Measurements from ENCODE around the gene TAF1C.

GRCh38 chr16:84166796-84167695, 19.8 kb downstream of the TAF1C start:
- TF ChIP-seq, protein P1, sequence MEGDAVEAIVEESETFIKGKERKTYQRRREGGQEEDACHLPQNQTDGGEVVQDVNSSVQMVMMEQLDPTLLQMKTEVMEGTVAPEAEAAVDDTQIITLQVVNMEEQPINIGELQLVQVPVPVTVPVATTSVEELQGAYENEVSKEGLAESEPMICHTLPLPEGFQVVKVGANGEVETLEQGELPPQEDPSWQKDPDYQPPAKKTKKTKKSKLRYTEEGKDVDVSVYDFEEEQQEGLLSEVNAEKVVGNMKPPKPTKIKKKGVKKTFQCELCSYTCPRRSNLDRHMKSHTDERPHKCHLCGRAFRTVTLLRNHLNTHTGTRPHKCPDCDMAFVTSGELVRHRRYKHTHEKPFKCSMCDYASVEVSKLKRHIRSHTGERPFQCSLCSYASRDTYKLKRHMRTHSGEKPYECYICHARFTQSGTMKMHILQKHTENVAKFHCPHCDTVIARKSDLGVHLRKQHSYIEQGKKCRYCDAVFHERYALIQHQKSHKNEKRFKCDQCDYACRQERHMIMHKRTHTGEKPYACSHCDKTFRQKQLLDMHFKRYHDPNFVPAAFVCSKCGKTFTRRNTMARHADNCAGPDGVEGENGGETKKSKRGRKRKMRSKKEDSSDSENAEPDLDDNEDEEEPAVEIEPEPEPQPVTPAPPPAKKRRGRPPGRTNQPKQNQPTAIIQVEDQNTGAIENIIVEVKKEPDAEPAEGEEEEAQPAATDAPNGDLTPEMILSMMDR (IDR thresholded peaks at IDR 0.05): no peak
- no peak for TF ChIP-seq POLR2A (IDR thresholded peaks at IDR 0.05)

Measured in esophagus squamous epithelium (tissue), 4 donors.